Mesenteric fat pad (tissue), 1 donor: ENCODE results near the gene TK1. TPM values are rescaled to one million over a fixed set of nuclear protein-coding genes. Genes with fewer than 3 reads are reported as not detected.

ENCODE experiments used
- DNase-seq: peaks from one replicate; pipeline ENCODE4 v3.0.0-alpha.2; 2020; ENCODE audit warnings: low spot score
- total RNA-seq: library from RNA; stranded (reverse); fragmentation: NEBNext Ultra II Directional; extraction: Animal tissue kit (Norgen Biotek cat#: 25700); gene quantifications from one replicate; pipeline ENCODE4 v1.2.1, GENCODE V29; 2021
- donor health status: DM: yes; HTN: yes; CAD: no.

TK1 gene
- total RNA-seq, 1 donor from 2014 or later: 1.1 TPM

GRCh38 chr17:78135858-78136500 is 50.9 kb downstream of the TK1 start:
- no peak for DNase-seq

GRCh38 chr17:78134899-78135385 is 51.9 kb downstream of the TK1 start:
- DNase-seq: no peak

GRCh38 chr17:78133971-78134898 is 52.6 kb downstream of the TK1 start:
- no peak for DNase-seq

GRCh38 chr17:78133179-78133951 is 53.5 kb downstream of the TK1 start:
- DNase-seq: no peak

- DNase-seq: no peak
These were observed 54.1 kb downstream of the TK1 start for GRCh38 chr17:78132767-78133178.

- DNase-seq: no peak
These were observed 54.7 kb downstream of the TK1 start for GRCh38 chr17:78132084-78132676.

GRCh38 chr17:78131172-78132083 is 55.4 kb downstream of the TK1 start:
- DNase-seq: no peak

- DNase-seq: no peak
These were observed 56.3 kb downstream of the TK1 start, which contains the start of gene TMC8 for GRCh38 chr17:78130437-78131101. Gene TMC8 (plus strand): TSS chr17:78130771. CDS start chr17:78131589, 818 bp downstream.

GRCh38 chr17:78130090-78130436 is 56.8 kb downstream of the TK1 start:
- no peak for DNase-seq

- DNase-seq: no peak
These were observed 57.3 kb downstream of the TK1 start for GRCh38 chr17:78129351-78130089.

GRCh38 chr17:78128551-78129350 is 58.1 kb downstream of the TK1 start, which contains the start of gene TMC6:
Gene TMC6 (minus strand): TSS chr17:78128755. CDS start chr17:78126832, 1,923 bp downstream.
- DNase-seq: no peak

GRCh38 chr17:78127888-78128550 is 58.8 kb downstream of the TK1 start:
- DNase-seq: no peak

GRCh38 chr17:78127239-78127887 is 59.5 kb downstream of the TK1 start:
- DNase-seq: no peak

- no peak for DNase-seq
These were observed 60.0 kb downstream of the TK1 start for GRCh38 chr17:78126895-78127238.

GRCh38 chr17:78125976-78126894 is 60.6 kb downstream of the TK1 start:
- DNase-seq: no peak
